PC-9 (cell line): Measurements from ENCODE around the gene TMEM52B. TPM values are rescaled to one million over a fixed set of nuclear protein-coding genes. Genes with fewer than 3 reads are reported as not detected.

Source experiments
- BruUV-seq: library from RNA; stranded (reverse); fragments of 400-500 nt; replicated peaks from 2 replicates; lab custom pipeline; 2021; lab: Mats Ljungman, UMichigan
- CTCF ChIA-PET: fragments of 300-600 bp; sonication (Branson Sonifier 250); formaldehyde crosslinking; loops from one replicate; lab custom pipeline; 2022; ENCODE audit warnings: antibody characterized with exemption; lab: Charles Lee
- POLR2A ChIA-PET: fragments of 300-600 bp; sonication (Branson Sonifier 250); formaldehyde crosslinking; loops from one replicate; lab custom pipeline; 2022; ENCODE audit warnings: antibody characterized with exemption; ENCODE audit not compliant: unreplicated experiment; lab: Charles Lee
- DNase-seq, 2 experiments: peaks; one replicate each; pipeline versions ENCODE4 v3.0.0 to v3.0.0-alpha.2; 2015 to 2022; ENCODE audit warnings: mixed read lengths in 1 of 2
- H2AFZ ChIP-seq: fragments of 200-600 bp; sonication (generic); 2 replicates; pipeline ENCODE4 v1.8.1; 2017; ENCODE audit warnings: antibody characterized with exemption
- H3F3A ChIP-seq: fragments of 200-600 bp; sonication (generic); 2 replicates; pipeline ENCODE4 v1.8.1; 2017; ENCODE audit warnings: antibody characterized with exemption, mild to moderate bottlenecking, low read depth; ENCODE audit not compliant: insufficient read depth
- H3K27ac ChIP-seq: fragments of 200-600 bp; sonication (generic); 2 replicates; pipeline ENCODE4 v1.6.1; 2016; ENCODE audit warnings: mixed run types
- H3K27me3 ChIP-seq: fragments of 200-600 bp; sonication (generic); 2 replicates; pipeline ENCODE4 v1.6.1; 2016; ENCODE audit warnings: low read depth, mixed run types; ENCODE audit not compliant: insufficient read depth
- H3K36me3 ChIP-seq: fragments of 200-600 bp; sonication (generic); 2 replicates; pipeline ENCODE4 v1.6.1; 2016; ENCODE audit warnings: low read depth, mixed run types
- H3K4me1 ChIP-seq: fragments of 200-600 bp; sonication (generic); replicated peaks from 2 replicates; pipeline ENCODE4 v1.6.1; 2016; ENCODE audit warnings: mixed run types; ENCODE audit not compliant: insufficient read depth
- H3K4me2 ChIP-seq: fragments of 200-600 bp; sonication (generic); 2 replicates; pipeline ENCODE4 v1.6.1; 2017; ENCODE audit warnings: mixed run types
- H3K4me3 ChIP-seq: fragments of 200-600 bp; sonication (generic); 2 replicates; pipeline ENCODE4 v1.6.1; 2016; ENCODE audit warnings: mixed run types
- H3K79me2 ChIP-seq: fragments of 200-600 bp; sonication (generic); 2 replicates; pipeline ENCODE4 v1.6.1; 2017; ENCODE audit warnings: low read depth, mixed run types
- H3K9me2 ChIP-seq: fragments of 200-600 bp; sonication (generic); 2 replicates; pipeline ENCODE4 v1.8.1; 2017; ENCODE audit warnings: mild to moderate bottlenecking; ENCODE audit not compliant: insufficient read depth
- H3K9me3 ChIP-seq: fragments of 200-600 bp; sonication (generic); 2 replicates; pipeline ENCODE4 v1.8.1; 2016; ENCODE audit warnings: low read depth; ENCODE audit not compliant: insufficient read depth
- H4K20me1 ChIP-seq: fragments of 200-600 bp; sonication (generic); 2 replicates; pipeline ENCODE4 v1.8.1; 2017; ENCODE audit not compliant: insufficient read depth
- CTCF ChIP-seq: fragments of 200-600 bp; sonication (generic); conservative IDR thresholded peaks from 2 replicates; pipeline ENCODE4 v1.6.1; 2017; ENCODE audit warnings: mixed run types, antibody characterized with exemption, mild to moderate bottlenecking, moderate library complexity
- EZH2 ChIP-seq: fragments of 200-600 bp; sonication (generic); IDR thresholded peaks from 2 replicates; pipeline ENCODE4 v1.8.0; 2017; ENCODE audit warnings: antibody characterized with exemption, low read depth
- intact Hi-C: fragments of 100-400 bp; cut with micrococcal nuclease; formaldehyde crosslinking; loops from one replicate; pipeline ENCODE4 v1.10.0; 2022; ENCODE audit not compliant: unreplicated experiment
- total RNA-seq: library from RNA; stranded (reverse); gene quantifications from 2 replicates; pipeline ENCODE4 v1.2.3, GENCODE V29; 2021

Gene TMEM52B
- total RNA-seq, 1 experiment from 2014 or later = 2.6 TPM

DNA sequence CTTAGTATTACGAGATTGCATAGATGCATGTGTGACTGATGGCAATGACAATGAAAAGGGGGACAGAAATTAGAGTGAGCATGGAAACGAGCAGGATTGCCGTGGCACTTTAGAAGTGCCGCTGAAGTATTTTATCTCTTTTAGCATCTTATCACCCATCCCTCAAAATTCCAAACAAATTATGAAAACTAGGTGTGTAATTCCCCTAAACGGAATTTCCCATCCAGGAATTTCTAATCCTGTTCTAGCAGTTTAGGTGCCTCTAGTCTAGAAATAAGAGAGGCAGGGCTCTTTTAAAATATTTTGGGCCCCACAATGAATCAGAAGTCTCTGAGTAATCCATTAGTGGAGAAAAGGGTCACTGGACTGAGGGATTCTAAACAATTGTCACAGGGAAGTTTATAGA, 947 bp downstream of the TMEM52B start:
- peak overlapping the region; percentile 38 for H3K27ac ChIP-seq
- no TSS peak for BruUV-seq
- H3F3A ChIP-seq = peaks cover 23% of the 10 kb centered on the region; the same call in 1 of the 2 replicates
- peak in 1 of 2 experiments; percentile 71 for DNase-seq
- H3K9me2 ChIP-seq = no peaks in the 10 kb centered on the region
- ChIA-PET CTCF (interaction anchor here (0.9 kb wide), 1 partner anchor 10 kb away, joined by 5 read pairs; no protein-coding TSS in a partner anchor), POLR2A (interaction anchor here (0.5 to 0.6 kb wide), 2 partner anchors 8 to 25 kb away, joined by 6 to 7 read pairs; partner anchors contain the start of gene OLR1)
- H3K9me3 ChIP-seq = no peaks in the 10 kb centered on the region
- no peaks in the 10 kb centered on the region for H4K20me1 ChIP-seq
- peak overlapping the region; percentile 45 for H3K4me2 ChIP-seq
- no peak overlapping the region for H2AFZ ChIP-seq
- H3K36me3 ChIP-seq = no peaks in the 10 kb centered on the region
- peaks cover 46% of the 10 kb centered on the region for H3K4me1 ChIP-seq
- no peaks in the 10 kb centered on the region for H3K79me2 ChIP-seq
- no peak for TF ChIP-seq CTCF
- no peak for TF ChIP-seq EZH2
- intact Hi-C loops = loop anchor here (1.0 kb wide), 1 partner anchor 10 kb away; no protein-coding TSS in a partner anchor
- no peaks in the 10 kb centered on the region for H3K27me3 ChIP-seq
- no peak overlapping the region for H3K4me3 ChIP-seq

GRCh38 chr12:10182354-10183049, 3.7 kb downstream of the TMEM52B start:
- TF ChIP-seq EZH2 (no peak), CTCF (no peak)
- Histone ChIP-seq H3F3A (peaks cover 26% of the 10 kb centered on the region; the same call in 1 of the 2 replicates), H3K4me2 (peak overlapping the region; percentile 9; the same call in 1 of the 2 replicates), H2AFZ (no peak overlapping the region), H3K9me3 (no peaks in the 10 kb centered on the region), H4K20me1 (no peaks in the 10 kb centered on the region), H3K4me3 (no peak overlapping the region), H3K4me1 (peaks cover 49% of the 10 kb centered on the region), H3K79me2 (no peaks in the 10 kb centered on the region), H3K36me3 (no peaks in the 10 kb centered on the region), H3K27me3 (no peaks in the 10 kb centered on the region), H3K27ac (0 out of 2 replicates have a peak overlapping the region, but pooled peaks have one; percentile 2), H3K9me2 (no peaks in the 10 kb centered on the region)
- POLR2A ChIA-PET = interaction anchor here (0.6 kb wide), 1 partner anchor 28 kb away, joined by 5 read pairs; no protein-coding TSS in a partner anchor
- CTCF ChIA-PET = no interaction called here
- DNase-seq = no peak
- BruUV-seq = no TSS peak
- intact Hi-C loops = no loop called here

DNA sequence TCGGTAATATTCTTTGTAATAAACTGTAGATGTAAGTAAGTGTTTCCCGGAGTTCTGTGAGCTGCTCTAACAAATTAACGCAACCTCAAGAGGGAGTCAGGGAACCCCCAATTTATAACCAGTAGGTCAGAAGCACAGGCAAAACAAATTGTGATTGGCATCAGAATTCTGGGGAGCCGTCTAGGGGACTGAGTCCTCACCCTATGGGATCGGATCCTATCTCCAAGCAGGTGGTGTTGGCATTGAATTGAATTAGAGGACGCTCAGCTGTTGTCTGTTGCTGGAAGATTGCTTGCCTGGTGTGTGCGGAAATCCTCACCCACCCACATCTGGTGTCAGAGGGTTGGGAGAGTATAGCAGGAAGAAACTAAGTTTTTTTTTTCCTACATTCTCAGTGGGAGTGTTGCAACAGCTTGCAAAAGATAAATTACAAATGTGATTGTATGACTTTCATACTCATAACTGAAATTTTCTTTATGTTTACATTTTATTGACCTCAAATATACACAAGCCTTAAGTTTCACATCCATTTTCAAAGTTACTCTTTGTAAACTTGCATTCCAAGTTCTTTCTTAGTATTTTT, 5.5 kb downstream of the TMEM52B start:
- Histone ChIP-seq H3K79me2 (no peaks in the 10 kb centered on the region), H3K27ac (peak overlapping the region; percentile 39; the same call in 1 of the 2 replicates), H3K4me2 (0 out of 2 replicates have a peak overlapping the region, but pooled peaks have one; percentile 2), H3K36me3 (no peaks in the 10 kb centered on the region), H3K9me2 (no peaks in the 10 kb centered on the region), H3K4me3 (no peak overlapping the region), H3F3A (peaks cover 19% of the 10 kb centered on the region; the same call in 1 of the 2 replicates), H3K9me3 (no peaks in the 10 kb centered on the region), H2AFZ (no peak overlapping the region), H3K27me3 (no peaks in the 10 kb centered on the region), H4K20me1 (no peaks in the 10 kb centered on the region), H3K4me1 (peaks cover 47% of the 10 kb centered on the region)
- no peak for DNase-seq
- intact Hi-C loops = no loop called here
- BruUV-seq = no TSS peak
- ChIA-PET CTCF (no interaction called here), POLR2A (no interaction called here)
- no peak for TF ChIP-seq CTCF
- no peak for TF ChIP-seq EZH2
